SK-N-SH treated with all-trans-retinoic acid at 6 μM for 48 hours (cell line): ENCODE data around the gene PLAGL1.

Source experiments
- ATAC-seq: fragments of 200-7000 bp; cut with Tn5 transposase; 3 replicates; pipeline ENCODE4 v1.9.1; 2020; ENCODE audit warnings: mild to moderate bottlenecking, moderate library complexity
- ARNTL ChIP-seq: fragments of 450-650 bp; formaldehyde crosslinking; IDR thresholded peaks from 2 replicates; pipeline ENCODE4 v1.5.0; 2020; ENCODE audit warnings: low read depth, mild to moderate bottlenecking, moderate library complexity, borderline replicate concordance
- BACH2 ChIP-seq: fragments of 250-450 bp; sonication (Bioruptor Pico); IDR thresholded peaks from 2 replicates; pipeline ENCODE4 v1.9.0; 2021; ENCODE audit warnings: mild to moderate bottlenecking, borderline replicate concordance
- CREB5 ChIP-seq: fragments of 250-450 bp; sonication (Bioruptor Pico); IDR thresholded peaks from 2 replicates; pipeline ENCODE4 v1.5.1; 2020; ENCODE audit warnings: low read depth, mild to moderate bottlenecking, moderate library complexity
- CSDC2 ChIP-seq: fragments of 250-450 bp; sonication (Bioruptor Pico); IDR thresholded peaks from 2 replicates; pipeline ENCODE4 v1.5.0; 2020; ENCODE audit warnings: mild to moderate bottlenecking, moderate library complexity
- ESRRG ChIP-seq: fragments of 250-450 bp; sonication (Bioruptor Pico); IDR thresholded peaks from 2 replicates; pipeline ENCODE4 v1.6.1; 2021; ENCODE audit warnings: mild to moderate bottlenecking
- GLIS3 ChIP-seq: fragments of 250-450 bp; sonication (Bioruptor Pico); IDR thresholded peaks from 2 replicates; pipeline ENCODE4 v1.5.0; 2020; ENCODE audit warnings: mild to moderate bottlenecking, moderate library complexity
- ISL1 ChIP-seq: fragments of 250-450 bp; sonication (Bioruptor Pico); IDR thresholded peaks from 2 replicates; pipeline ENCODE4 v2.1.2; 2022; ENCODE audit warnings: mild to moderate bottlenecking, moderate library complexity
- OSR1 ChIP-seq: fragments of 250-450 bp; sonication (Bioruptor Pico); IDR thresholded peaks from 2 replicates; pipeline ENCODE4 v1.8.0; 2022; ENCODE audit warnings: moderate library complexity, mild to moderate bottlenecking, inconsistent platforms
- PPARA ChIP-seq: fragments of 250-450 bp; sonication (Bioruptor Pico); IDR thresholded peaks from 2 replicates; pipeline ENCODE4 v1.5.0; 2020; ENCODE audit warnings: mild to moderate bottlenecking, borderline replicate concordance
- RARB ChIP-seq: fragments of 250-450 bp; sonication (Bioruptor Pico); IDR thresholded peaks from 2 replicates; pipeline ENCODE4 v1.8.0; 2021; ENCODE audit warnings: mild to moderate bottlenecking, moderate library complexity
- SNAI2 ChIP-seq: fragments of 250-450 bp; sonication (Bioruptor Pico); IDR thresholded peaks from 2 replicates; pipeline ENCODE4 v1.5.0; 2020; ENCODE audit warnings: mild to moderate bottlenecking, moderate library complexity
- TOX ChIP-seq: fragments of 250-450 bp; sonication (Bioruptor Pico); IDR thresholded peaks from 2 replicates; pipeline ENCODE4 v1.8.0; 2021; ENCODE audit warnings: mild to moderate bottlenecking, moderate library complexity, borderline replicate concordance
- ZC3H10 ChIP-seq: fragments of 250-450 bp; sonication (Bioruptor Pico); IDR thresholded peaks from 2 replicates; pipeline ENCODE4 v1.5.1; 2021; ENCODE audit warnings: mild to moderate bottlenecking, moderate library complexity
- ZFP3 ChIP-seq: fragments of 250-450 bp; sonication (Bioruptor Pico); IDR thresholded peaks from 2 replicates; pipeline ENCODE4 v1.5.0; 2020; ENCODE audit warnings: mild to moderate bottlenecking, moderate library complexity
- ZFP30 ChIP-seq: fragments of 450-650 bp; formaldehyde crosslinking; IDR thresholded peaks from 2 replicates; pipeline ENCODE4 v1.5.0; 2022; ENCODE audit warnings: mild to moderate bottlenecking, moderate library complexity
- ZNF565 ChIP-seq: fragments of 450-650 bp; formaldehyde crosslinking; conservative IDR thresholded peaks from 2 replicates; pipeline ENCODE4 v1.5.0; 2020; ENCODE audit warnings: low read depth, mild to moderate bottlenecking, moderate library complexity
- ZNF8 ChIP-seq: fragments of 450-650 bp; formaldehyde crosslinking; IDR thresholded peaks from 2 replicates; pipeline ENCODE4 v1.5.0; 2020; ENCODE audit warnings: mild to moderate bottlenecking, moderate library complexity
- TF ChIP-seq, protein P1 (sequence below): fragments of 250-450 bp; sonication (Bioruptor Pico); IDR thresholded peaks from 2 replicates; pipeline ENCODE4 v1.8.0; 2021; ENCODE audit warnings: low read depth, mild to moderate bottlenecking, moderate library complexity, borderline replicate concordance
- TF ChIP-seq, protein P2 (sequence below): fragments of 250-450 bp; sonication (Bioruptor Pico); IDR thresholded peaks from 2 replicates; pipeline ENCODE4 v1.5.0; 2020; ENCODE audit warnings: mild to moderate bottlenecking, moderate library complexity

Gene PLAGL1

DNA sequence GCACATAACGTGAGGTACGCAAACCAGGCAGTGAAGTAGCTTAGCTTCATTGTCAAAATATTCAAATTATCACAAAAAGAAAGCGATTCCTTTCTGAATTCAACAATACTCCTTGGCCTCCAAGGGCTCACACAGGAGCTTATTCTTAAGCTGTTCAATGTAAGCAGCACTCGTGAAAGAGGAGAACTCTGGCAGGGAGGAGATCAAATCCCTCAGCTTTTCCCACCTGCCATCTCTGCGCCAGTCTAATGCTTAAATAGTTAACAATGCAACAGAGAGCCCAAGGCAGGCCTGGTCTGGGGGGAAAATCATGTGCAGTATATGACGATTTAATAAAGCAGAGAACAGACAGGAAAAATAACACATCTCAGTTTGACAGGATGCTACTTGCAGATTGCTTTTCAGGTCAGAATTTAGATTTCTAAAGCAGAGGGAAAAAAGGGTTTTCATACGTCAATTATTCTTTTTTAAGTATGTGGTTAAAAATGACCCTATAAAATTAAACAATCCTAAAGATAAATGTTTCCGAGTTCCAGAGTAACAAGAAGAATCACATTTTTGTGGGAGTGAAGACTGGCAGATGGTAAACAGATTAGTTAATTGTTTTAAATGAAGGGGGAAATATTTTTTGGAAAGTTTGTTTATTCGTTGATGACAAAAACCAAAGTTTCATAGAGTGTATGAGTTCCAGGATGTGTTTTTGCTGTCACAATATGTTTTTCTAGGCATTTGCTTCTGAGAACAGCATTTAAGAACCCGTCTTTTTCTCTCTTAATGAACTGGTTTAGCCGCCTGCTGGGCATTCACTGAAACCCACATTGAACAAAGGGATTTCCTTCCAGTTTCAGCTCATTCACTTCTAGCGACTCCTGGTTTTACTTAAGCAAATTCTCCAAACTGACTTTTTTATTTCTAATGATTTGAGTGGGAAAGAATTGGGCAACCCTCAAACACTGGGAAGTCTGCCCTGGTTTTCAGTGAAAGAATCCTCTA is 45.9 kb downstream of the PLAGL1 start (continued):
- TF ChIP-seq ZC3H10 (CRISPR knock-in tag), result no peak
- TF ChIP-seq, protein P1, sequence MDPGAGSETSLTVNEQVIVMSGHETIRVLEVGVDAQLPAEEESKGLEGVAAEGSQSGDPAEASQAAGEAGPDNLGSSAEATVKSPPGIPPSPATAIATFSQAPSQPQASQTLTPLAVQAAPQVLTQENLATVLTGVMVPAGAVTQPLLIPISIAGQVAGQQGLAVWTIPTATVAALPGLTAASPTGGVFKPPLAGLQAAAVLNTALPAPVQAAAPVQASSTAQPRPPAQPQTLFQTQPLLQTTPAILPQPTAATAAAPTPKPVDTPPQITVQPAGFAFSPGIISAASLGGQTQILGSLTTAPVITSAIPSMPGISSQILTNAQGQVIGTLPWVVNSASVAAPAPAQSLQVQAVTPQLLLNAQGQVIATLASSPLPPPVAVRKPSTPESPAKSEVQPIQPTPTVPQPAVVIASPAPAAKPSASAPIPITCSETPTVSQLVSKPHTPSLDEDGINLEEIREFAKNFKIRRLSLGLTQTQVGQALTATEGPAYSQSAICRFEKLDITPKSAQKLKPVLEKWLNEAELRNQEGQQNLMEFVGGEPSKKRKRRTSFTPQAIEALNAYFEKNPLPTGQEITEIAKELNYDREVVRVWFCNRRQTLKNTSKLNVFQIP (CRISPR knock-in tag), result no peak

- TF ChIP-seq ZFP3 (CRISPR knock-in tag) (no peak), ZNF565 (no peak), CSDC2 (CRISPR knock-in tag) (no peak), PPARA (CRISPR knock-in tag) (no peak), ZNF8 (no peak), ZC3H10 (CRISPR knock-in tag) (no peak), ISL1 (CRISPR knock-in tag) (no peak), BACH2 (CRISPR knock-in tag) (no peak)
- TF ChIP-seq, protein P1 (CRISPR knock-in tag), result no peak
- no peak for ATAC-seq
These were observed 47.0 kb downstream of the PLAGL1 start for GRCh38 chr6:143961066-143961465.

DNA sequence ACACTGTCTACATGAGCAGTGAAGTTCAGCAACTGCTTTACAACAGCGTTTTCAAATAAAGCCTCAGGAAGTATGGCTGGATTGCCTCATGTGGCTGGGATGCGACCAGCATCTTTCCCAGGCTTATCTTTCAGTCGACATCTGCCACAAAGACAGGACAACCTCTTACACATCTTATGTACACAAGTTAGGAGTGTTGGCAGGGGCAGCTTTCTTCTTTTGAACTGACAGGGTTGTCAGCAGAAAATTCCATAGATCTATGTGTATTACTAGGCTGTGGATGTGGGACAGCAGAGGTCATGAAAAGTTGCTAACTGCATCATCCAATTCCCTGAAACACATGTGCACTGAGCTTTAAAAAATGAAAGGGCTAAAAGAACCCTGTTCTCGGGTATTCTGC is 48.1 kb downstream of the PLAGL1 start:
- no peak for ATAC-seq
- TF ChIP-seq ZNF8 (no peak), PPARA (CRISPR knock-in tag) (no peak), ARNTL (CRISPR knock-in tag) (no peak), ZC3H10 (CRISPR knock-in tag) (no peak)
- TF ChIP-seq, all 23 proteins: peak for 0

DNA sequence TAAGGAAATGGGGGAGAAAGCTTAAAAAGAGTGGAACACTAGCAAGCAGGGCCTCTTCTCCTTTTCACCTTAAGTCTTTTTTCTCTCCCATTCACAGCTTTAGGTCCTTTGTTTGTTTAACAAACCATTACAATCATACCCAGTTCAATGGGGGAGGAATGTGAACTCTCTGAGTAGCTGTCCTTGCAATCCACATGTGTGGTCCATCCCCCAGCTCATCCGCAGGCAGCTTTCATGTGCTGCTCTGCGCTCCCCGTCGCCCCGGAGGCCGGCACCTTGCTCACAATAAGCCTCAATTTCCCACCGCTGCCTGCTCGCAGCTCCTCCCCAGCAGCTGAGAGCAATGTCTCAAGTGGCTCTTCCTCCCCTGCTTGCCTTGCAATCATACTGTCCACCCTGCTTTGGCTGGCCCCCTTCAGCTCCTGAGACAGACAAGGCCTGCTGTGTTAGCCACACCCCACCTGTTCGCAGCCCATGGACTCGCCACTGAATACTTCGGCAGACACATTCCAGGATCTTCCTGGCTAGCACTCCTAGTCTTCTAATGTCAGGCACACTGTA is 49.1 kb downstream of the PLAGL1 start:
- ATAC-seq, result no peak
- no peak for TF ChIP-seq ZNF565
- TF ChIP-seq ZFP30 (CRISPR knock-in tag), result no peak
- no peak for TF ChIP-seq OSR1 (CRISPR knock-in tag)
- no peak for TF ChIP-seq ZC3H10 (CRISPR knock-in tag)
- TF ChIP-seq ESRRG (CRISPR knock-in tag), result no peak
- no peak for TF ChIP-seq CREB5 (CRISPR knock-in tag)
- TF ChIP-seq ZFP3 (CRISPR knock-in tag), result no peak
- no peak for TF ChIP-seq GLIS3 (CRISPR knock-in tag)
- no peak for TF ChIP-seq TOX (CRISPR knock-in tag)
- no peak for TF ChIP-seq PPARA (CRISPR knock-in tag)
- TF ChIP-seq ISL1 (CRISPR knock-in tag), result no peak
- no peak for TF ChIP-seq ARNTL (CRISPR knock-in tag)
- TF ChIP-seq, protein P1 (CRISPR knock-in tag), result no peak

GRCh38 chr6:143957679-143958274 is 50.3 kb downstream of the PLAGL1 start:
- TF ChIP-seq ESRRG (CRISPR knock-in tag) (no peak), ISL1 (CRISPR knock-in tag) (no peak), ZC3H10 (CRISPR knock-in tag) (no peak), GLIS3 (CRISPR knock-in tag) (no peak), ZNF565 (no peak), SNAI2 (CRISPR knock-in tag) (no peak), BACH2 (CRISPR knock-in tag) (no peak), OSR1 (CRISPR knock-in tag) (no peak), RARB (no peak), ZFP30 (CRISPR knock-in tag) (no peak), PPARA (CRISPR knock-in tag) (no peak), ZFP3 (CRISPR knock-in tag) (no peak)
- TF ChIP-seq, protein P1 (CRISPR knock-in tag), result no peak
- TF ChIP-seq, protein P2, sequence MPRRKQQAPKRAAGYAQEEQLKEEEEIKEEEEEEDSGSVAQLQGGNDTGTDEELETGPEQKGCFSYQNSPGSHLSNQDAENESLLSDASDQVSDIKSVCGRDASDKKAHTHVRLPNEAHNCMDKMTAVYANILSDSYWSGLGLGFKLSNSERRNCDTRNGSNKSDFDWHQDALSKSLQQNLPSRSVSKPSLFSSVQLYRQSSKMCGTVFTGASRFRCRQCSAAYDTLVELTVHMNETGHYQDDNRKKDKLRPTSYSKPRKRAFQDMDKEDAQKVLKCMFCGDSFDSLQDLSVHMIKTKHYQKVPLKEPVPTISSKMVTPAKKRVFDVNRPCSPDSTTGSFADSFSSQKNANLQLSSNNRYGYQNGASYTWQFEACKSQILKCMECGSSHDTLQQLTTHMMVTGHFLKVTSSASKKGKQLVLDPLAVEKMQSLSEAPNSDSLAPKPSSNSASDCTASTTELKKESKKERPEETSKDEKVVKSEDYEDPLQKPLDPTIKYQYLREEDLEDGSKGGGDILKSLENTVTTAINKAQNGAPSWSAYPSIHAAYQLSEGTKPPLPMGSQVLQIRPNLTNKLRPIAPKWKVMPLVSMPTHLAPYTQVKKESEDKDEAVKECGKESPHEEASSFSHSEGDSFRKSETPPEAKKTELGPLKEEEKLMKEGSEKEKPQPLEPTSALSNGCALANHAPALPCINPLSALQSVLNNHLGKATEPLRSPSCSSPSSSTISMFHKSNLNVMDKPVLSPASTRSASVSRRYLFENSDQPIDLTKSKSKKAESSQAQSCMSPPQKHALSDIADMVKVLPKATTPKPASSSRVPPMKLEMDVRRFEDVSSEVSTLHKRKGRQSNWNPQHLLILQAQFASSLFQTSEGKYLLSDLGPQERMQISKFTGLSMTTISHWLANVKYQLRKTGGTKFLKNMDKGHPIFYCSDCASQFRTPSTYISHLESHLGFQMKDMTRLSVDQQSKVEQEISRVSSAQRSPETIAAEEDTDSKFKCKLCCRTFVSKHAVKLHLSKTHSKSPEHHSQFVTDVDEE (CRISPR knock-in tag), result no peak
- TF ChIP-seq, all 23 proteins: peak for 0

More at GRCh38 chr6:143957679-143958274, 50.3 kb downstream of the PLAGL1 start:
- no peak for ATAC-seq
